K562 (cell line): Measurements from ENCODE around the gene GDAP2. TPM values are rescaled to one million over a fixed set of nuclear protein-coding genes. Genes with fewer than 3 reads are reported as not detected.
A peak's percentile ranks its signal among the peaks of the same experiment; 100 is the strongest.

Experiments used
- ATAC-seq: fragments of 200-7000 bp; cut with Tn5 transposase; 3 replicates; pipeline ENCODE4 v1.9.1; 2020; ENCODE audit warnings: moderate library complexity
- BruUV-seq: library from RNA; stranded (reverse); fragments of 400-500 nt; replicated peaks from 2 replicates; lab custom pipeline; 2021; lab: Mats Ljungman, UMichigan
- CTCF ChIA-PET: fragments of 300-600 bp; formaldehyde crosslinking; extraction: SDS; loops from one replicate; lab custom pipeline; 2021; ENCODE audit warnings: low intra/inter-chr PET ratio; lab: Yijun Ruan, JAX
- POLR2A ChIA-PET: fragments of 300-600, 350-650 bp; sonication (Branson Sonifier 250); formaldehyde crosslinking; extraction: SDS; loops from one replicate; lab custom pipeline; 2021; ENCODE audit warnings: antibody characterized with exemption, inconsistent platforms; lab: Yijun Ruan, JAX
- DNase-seq, 4 experiments: peaks; one replicate each; pipeline versions ENCODE4 v3.0.0 to v3.0.0-alpha.2; 2011 to 2018; ENCODE audit warnings: low spot score in 3 of 4, mixed read lengths in 3 of 4; ENCODE audit errors: extremely low read depth in 1 of 4
- FAIRE-seq: peaks from 2 replicates; lab custom pipeline; 2011; peaks lifted over from hg19 to GRCh38; lab: Jason Lieb, UNC
- H2AFZ ChIP-seq: 2 replicates; pipeline ENCODE4 v1.6.0; 2011; ENCODE audit warnings: low read depth, low read length, control low read depth, inconsistent platforms
- H3K27ac ChIP-seq: fragments of 200-600 bp; 3 replicates; pipeline ENCODE4 v1.8.0; 2011; ENCODE audit warnings: low read depth, mild to moderate bottlenecking, control low read depth, inconsistent platforms, low read length, moderate library complexity, mixed read lengths; ENCODE audit errors: extremely low read depth
- H3K27me3 ChIP-seq, 2 experiments: fragments of 300-600 bp in 1 of 2; 2 replicates in 1 of 2; 3 replicates in 1 of 2; pipeline versions ENCODE4 v1.6.0 to v1.8.0; 2011; ENCODE audit warnings: inconsistent platforms in 2 of 2, low read length in 2 of 2, mild to moderate bottlenecking in 1 of 2, mixed read lengths in 1 of 2, moderate library complexity in 1 of 2; ENCODE audit not compliant: control insufficient read depth in 2 of 2, insufficient read depth in 2 of 2
- H3K36me3 ChIP-seq: fragments of 300-600 bp; 3 replicates; pipeline ENCODE4 v1.8.0; 2011; ENCODE audit warnings: mild to moderate bottlenecking, low read length, inconsistent platforms; ENCODE audit not compliant: control insufficient read depth, insufficient read depth
- H3K4me1 ChIP-seq, 2 experiments: fragments of 200-600 bp in 1 of 2; replicated peaks in 1 of 2; 2 replicates in 1 of 2; 3 replicates in 1 of 2; pipeline versions ENCODE4 v1.5.1 to v1.8.0; 2011; ENCODE audit warnings: inconsistent platforms in 2 of 2, low read length in 2 of 2, mild to moderate bottlenecking in 1 of 2, mixed read lengths in 1 of 2, moderate library complexity in 1 of 2; ENCODE audit not compliant: control insufficient read depth in 2 of 2, insufficient read depth in 2 of 2
- H3K4me2 ChIP-seq: 2 replicates; pipeline ENCODE4 v1.6.1; 2011; ENCODE audit warnings: low read length, control low read depth, inconsistent platforms, mixed read lengths; ENCODE audit not compliant: insufficient read depth
- H3K4me3 ChIP-seq: fragments of 200-600 bp; sonication (generic), shearing (Covaris generic); 2 replicates; pipeline ENCODE4 v1.5.1; 2016; ENCODE audit warnings: control low read depth, inconsistent platforms
- H3K79me2 ChIP-seq: fragments of 200-600 bp; 3 replicates; pipeline ENCODE4 v1.8.0; 2011; ENCODE audit warnings: low read length, inconsistent platforms; ENCODE audit not compliant: control insufficient read depth, insufficient read depth
- H3K9ac ChIP-seq, 2 experiments: 2 replicates each; pipeline versions ENCODE4 v1.6.0 to v1.6.1; 2011; ENCODE audit warnings: low read depth in 2 of 2, low read length in 2 of 2, control low read depth in 1 of 2, inconsistent platforms in 1 of 2, mild to moderate bottlenecking in 1 of 2, mixed read lengths in 1 of 2; ENCODE audit not compliant: insufficient read depth in 1 of 2
- H3K9me1 ChIP-seq: one replicate; pipeline ENCODE4 v1.6.0; 2011; ENCODE audit warnings: inconsistent platforms, mild to moderate bottlenecking, low read length, moderate library complexity; ENCODE audit not compliant: control insufficient read depth, insufficient read depth
- H3K9me3 ChIP-seq: replicated peaks from 2 replicates; pipeline ENCODE4 v1.5.1; 2011; ENCODE audit warnings: low read depth, low read length, inconsistent platforms; ENCODE audit not compliant: control insufficient read depth, insufficient read depth
- H4K20me1 ChIP-seq: replicated peaks from 2 replicates; pipeline ENCODE4 v1.6.1; 2011; ENCODE audit warnings: low read length, inconsistent platforms, mixed read lengths; ENCODE audit not compliant: control insufficient read depth, insufficient read depth
- CEBPG ChIP-seq, 3 experiments: fragments of 200-800 bp in 1 of 3; sonication (Bioruptor generic) in 1 of 3; sonication (generic) in 1 of 3; formaldehyde crosslinking in 1 of 3; IDR thresholded peaks in 2 of 3; conservative IDR thresholded peaks in 1 of 3; 2 replicates each; pipeline versions ENCODE4 v1.6.1 to v1.8.0; 2016 to 2022; ENCODE audit warnings: missing compliant biosample characterization in 2 of 3, missing genetic modification characterization in 2 of 3, mild to moderate bottlenecking in 1 of 3, missing genetic modification reagents in 1 of 3
- KLF10 ChIP-seq: fragments of 250-450 bp; sonication (Bioruptor Pico); IDR thresholded peaks from 2 replicates; pipeline ENCODE4 v1.6.1; 2021; ENCODE audit warnings: matching md5 sums
- TCF3 ChIP-seq: sonication (generic); formaldehyde crosslinking; IDR thresholded peaks from 2 replicates; pipeline ENCODE4 v1.4.0; 2020; ENCODE audit warnings: mild to moderate bottlenecking, missing genetic modification reagents
- ZNF239 ChIP-seq: fragments of 250-450 bp; sonication (Bioruptor Pico); IDR thresholded peaks from 2 replicates; pipeline ENCODE4 v1.4.0; 2020; ENCODE audit warnings: mild to moderate bottlenecking
- WGBS: fragments of 100-300 bp; shearing (Covaris generic); methylation state at CpG from one replicate; pipeline ENCODE4 v1.1.6; 2016; ENCODE audit warnings: low coverage, mixed read lengths; ENCODE audit not compliant: insufficient coverage; ENCODE audit errors: missing lambda C conversion rate; 5-methylcytosine and 5-hydroxymethylcytosine counted together
- in situ Hi-C: fragments of 300-500 bp; cut with MboI; formaldehyde crosslinking; loops from 4 replicates; pipeline ENCODE4 v1.15.0; 2018; ENCODE audit warnings: inconsistent platforms, mixed read lengths
- intact Hi-C: fragments of 100-400 bp; cut with micrococcal nuclease; formaldehyde crosslinking; loops from 2 replicates; pipeline ENCODE4 v1.14.2; 2022
- polyA plus RNA-seq, 8 experiments: library from polyadenylated mRNA; depleted of rRNA in 4 of 8; stranded (reverse) in 5 of 8; unstranded in 3 of 8; fragments of >200 nt; fragmentation: Nextera tagmentation in 2 of 8; fragmentation: Illumina TruSeq in 1 of 8; extraction: Ambion mirVana in 2 of 8; extraction: Trizol in 1 of 8; gene quantifications; 2 replicates each; pipeline versions ENCODE4 v1.2.1 to v1.2.3, GENCODE V29; 2011 to 2014; ENCODE audit warnings: inconsistent platforms in 1 of 8, missing spikeins in 1 of 8
- total RNA-seq, 7 experiments: library from RNA; depleted of rRNA in 6 of 7; stranded (reverse); fragments of >200 nt in 6 of 7; fragmentation: Illumina TruSeq in 2 of 7; extraction: Trizol in 2 of 7; gene quantifications; 2 replicates each; pipeline versions ENCODE4 v1.2.1 to v1.2.3, GENCODE V29; 2011 to 2021; ENCODE audit warnings: low replicate concordance in 1 of 7

Gene GDAP2
- total and polyA plus RNA-seq, 9 of the 15 experiments (the other 6 are each of a cell fraction or from before 2014, with no cell fraction given) = 4.1 to 23.1 (median 13.2) TPM

- DNase-seq (no peak), ATAC-seq (no peak), FAIRE-seq (no peak)
- H4K20me1 ChIP-seq = no peaks in the 10 kb centered on the region
- no TSS peak for BruUV-seq
- H3K27ac ChIP-seq = no peak overlapping the region
- H3K4me3 ChIP-seq = no peak overlapping the region
- CTCF ChIA-PET = no interaction called here
- H3K4me2 ChIP-seq = no peak overlapping the region
- H3K9me1 ChIP-seq = no peaks in the 10 kb centered on the region
- POLR2A ChIA-PET = interaction anchor here (1.5 kb wide), 1 partner anchor 11 kb away, joined by 7 read pairs; no protein-coding TSS in a partner anchor
- 0% methylated on average over 2 of the region's 2 CpGs for WGBS
- peaks cover 0 to 6% of the 10 kb centered on the region in 2 experiments; a peak in 3 of 5 replicates for H3K4me1 ChIP-seq
- H3K9ac ChIP-seq = no peak overlapping the region
- no peak overlapping the region for H2AFZ ChIP-seq
- H3K36me3 ChIP-seq = no peaks in the 10 kb centered on the region
- intact Hi-C loops = no loop called here
- TF ChIP-seq CEBPG (CRISPR knock-in tag; IDR thresholded peaks at IDR 0.05) = no peak
- TF ChIP-seq CEBPG (tag; conservative IDR thresholded peaks at IDR 0.05 in 1 of 2, IDR thresholded peaks at IDR 0.05 in 1 of 2) = 0 out of 4 replicates have a peak, but pooled peaks of 1 of the 2 experiments have one; percentile 19
- TF ChIP-seq ZNF239 (CRISPR knock-in tag) = no peak
- in situ Hi-C loops = no loop called here
- no peaks in the 10 kb centered on the region; a peak in 1 of 5 replicates for H3K27me3 ChIP-seq
- no peaks in the 10 kb centered on the region for H3K79me2 ChIP-seq
- 0 out of 2 replicates have a peak, but pooled peaks cover 6% of the 10 kb centered on the region for H3K9me3 ChIP-seq
These were observed 103.3 kb downstream of the GDAP2 start for GRCh38 chr1:117826119-117826518.

- 0% methylated on average over 2 of the region's 2 CpGs for WGBS
- H3K9me3 ChIP-seq = 0 out of 2 replicates have a peak, but pooled peaks cover 6% of the 10 kb centered on the region
- DNase-seq (no peak), ATAC-seq (no peak), FAIRE-seq (no peak)
- in situ Hi-C loops = no loop called here
- H3K4me2 ChIP-seq = no peak overlapping the region
- H3K4me1 ChIP-seq = peaks cover 0 to 6% of the 10 kb centered on the region in 2 experiments; a peak in 3 of 5 replicates
- no TSS peak for BruUV-seq
- intact Hi-C loops = no loop called here
- no peak overlapping the region for H3K27ac ChIP-seq
- H3K36me3 ChIP-seq = no peaks in the 10 kb centered on the region
- H3K27me3 ChIP-seq = no peaks in the 10 kb centered on the region; a peak in 1 of 5 replicates
- H2AFZ ChIP-seq = no peak overlapping the region
- no peaks in the 10 kb centered on the region for H3K9me1 ChIP-seq
- H3K79me2 ChIP-seq = no peaks in the 10 kb centered on the region
- POLR2A ChIA-PET = no interaction called here
- H3K4me3 ChIP-seq = no peak overlapping the region
- no peak overlapping the region for H3K9ac ChIP-seq
- H4K20me1 ChIP-seq = no peaks in the 10 kb centered on the region
- CTCF ChIA-PET = no interaction called here
- TF ChIP-seq TCF3 (CRISPR knock-in tag) (no peak), KLF10 (CRISPR knock-in tag) (no peak)
These were observed 104.0 kb downstream of the GDAP2 start for GRCh38 chr1:117825414-117825813.
